NK-92 (cell line): Measurements from ENCODE around the gene RAB11FIP4.

Experiments
- DNase-seq: peaks from one replicate; lab custom pipeline; 2025; ENCODE audit not compliant: unreplicated experiment; lab: John Stamatoyannopoulos, UW

RAB11FIP4 gene

GRCh38 chr17:31564883-31565301, 173.4 kb downstream of the RAB11FIP4 start:
- DNase-seq, result no peak

GRCh38 chr17:31565652-31566051, 174.2 kb downstream of the RAB11FIP4 start:
- no peak for DNase-seq

GRCh38 chr17:31566247-31566991, 174.9 kb downstream of the RAB11FIP4 start:
- no peak for DNase-seq

- no peak for DNase-seq
Measured at GRCh38 chr17:31566992-31567373, 175.5 kb downstream of the RAB11FIP4 start.

GRCh38 chr17:31568121-31568520, 176.6 kb downstream of the RAB11FIP4 start:
- DNase-seq, result no peak

GRCh38 chr17:31568539-31568938, 177.1 kb downstream of the RAB11FIP4 start:
- no peak for DNase-seq

- DNase-seq, result no peak
Measured at GRCh38 chr17:31570231-31570630, 178.8 kb downstream of the RAB11FIP4 start.

GRCh38 chr17:31570951-31571892, 179.7 kb downstream of the RAB11FIP4 start:
- no peak for DNase-seq

- DNase-seq, result no peak
Measured at GRCh38 chr17:31572341-31572740, 180.9 kb downstream of the RAB11FIP4 start.

- no peak for DNase-seq
Measured at GRCh38 chr17:31573047-31573446, 181.6 kb downstream of the RAB11FIP4 start.

- no peak for DNase-seq
Measured at GRCh38 chr17:31573861-31574260, 182.4 kb downstream of the RAB11FIP4 start.

- no peak for DNase-seq
Measured at GRCh38 chr17:31574458-31574857, 183.0 kb downstream of the RAB11FIP4 start.

GRCh38 chr17:31575043-31575442, 183.6 kb downstream of the RAB11FIP4 start:
- DNase-seq, result no peak

GRCh38 chr17:31579265-31579664, 187.8 kb downstream of the RAB11FIP4 start:
- DNase-seq, result no peak

GRCh38 chr17:31580316-31580705, 188.8 kb downstream of the RAB11FIP4 start:
- DNase-seq, result no peak

- no peak for DNase-seq
Measured at GRCh38 chr17:31580706-31581490, 189.4 kb downstream of the RAB11FIP4 start.

GRCh38 chr17:31581491-31581890, 190.0 kb downstream of the RAB11FIP4 start:
- no peak for DNase-seq

GRCh38 chr17:31582151-31582907, 190.9 kb downstream of the RAB11FIP4 start:
- DNase-seq, result no peak

GRCh38 chr17:31583772-31584356, 192.4 kb downstream of the RAB11FIP4 start:
- DNase-seq, result no peak
